ENCODE results near the gene OR6C68. TPM values are rescaled to one million over a fixed set of nuclear protein-coding genes. Genes with fewer than 3 reads are reported as not detected.
A peak's percentile ranks its signal among the peaks of the same experiment; 100 is the strongest.

Gene OR6C68
- total and polyA plus RNA-seq, 2 of the 8 experiments (the other 6 are each of a cell fraction or from before 2014, with no cell fraction given): not detected

DNA sequence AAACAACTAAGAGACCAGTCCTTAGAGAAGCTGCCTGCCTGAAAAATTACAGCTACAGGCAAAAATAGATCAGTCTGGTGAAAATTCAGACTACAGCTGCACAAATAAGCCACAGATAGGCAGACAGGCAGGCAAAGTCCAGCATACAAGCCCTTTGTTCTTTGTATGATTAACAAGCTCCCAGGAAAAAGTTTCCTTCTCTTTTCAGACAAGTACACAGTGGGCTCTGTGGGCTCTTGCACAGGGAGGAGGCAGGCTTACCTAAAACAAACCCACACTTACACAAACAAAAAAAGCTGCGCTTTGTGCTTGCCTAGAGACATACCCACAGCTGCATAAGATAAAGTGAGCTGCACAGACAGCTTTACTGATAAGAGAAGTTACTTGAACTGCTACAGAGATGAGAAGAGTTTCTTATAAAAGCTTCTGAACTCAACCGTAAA is 7.7 kb downstream of the OR6C68 start:
- no peak overlapping the region for H4K91ac ChIP-seq (replicated peaks; ENCODE audit: insufficient read length, low read length)
- H3K9me3 ChIP-seq (ENCODE audit: insufficient read depth in 2 of 2, low read depth in 1 of 2, low read length in 1 of 2): no peaks in the 10 kb centered on the region
- FAIRE-seq: no peak
- H2BK15ac ChIP-seq (ENCODE audit: low read length): no peak overlapping the region
- POLR2A ChIA-PET (ENCODE audit: partially characterized antibody): no interaction called here
- no peak overlapping the region for H4K8ac ChIP-seq (ENCODE audit: extremely low read depth, insufficient read depth, low read length)
- H3K79me1 ChIP-seq (ENCODE audit: low read depth, low read length): no peaks in the 10 kb centered on the region
- no peak overlapping the region for H3K18ac ChIP-seq (ENCODE audit: extremely low read depth, low read length)
- H3K27ac ChIP-seq (ENCODE audit: low read depth, low read length): no peak overlapping the region
- H4K20me1 ChIP-seq (replicated peaks in 1 of 2; ENCODE audit: control insufficient read depth in 1 of 2, insufficient read depth in 2 of 2, low read length in 2 of 2): no peaks in the 10 kb centered on the region
- no peak overlapping the region for H3K4me3 ChIP-seq (ENCODE audit: extremely low read depth in 1 of 4, insufficient read depth in 2 of 4, low read depth in 3 of 4, low read length in 4 of 4)
- H2BK5ac ChIP-seq (ENCODE audit: low read depth, low read length): no peak overlapping the region
- H3K79me2 ChIP-seq (ENCODE audit: control insufficient read depth in 1 of 2, insufficient read depth in 2 of 2, low read length in 2 of 2): no peaks in the 10 kb centered on the region
- H3K4me1 ChIP-seq (replicated peaks in 1 of 4; ENCODE audit: control insufficient read depth in 3 of 4, insufficient read depth in 4 of 4, low read length in 3 of 4): no peaks in the 10 kb centered on the region
- no peak overlapping the region for H3K14ac ChIP-seq (ENCODE audit: insufficient read length)
- no peak overlapping the region for H3K4ac ChIP-seq (replicated peaks; ENCODE audit: insufficient read length, low read depth, low read length)
- H2BK20ac ChIP-seq (ENCODE audit: low read length): no peak overlapping the region
- DNase-seq (ENCODE audit: low read depth in 1 of 2, low spot score in 2 of 2): no peak
- H3K4me2 ChIP-seq (ENCODE audit: insufficient read depth in 1 of 2, low read depth in 2 of 2, low read length in 2 of 2): no peak overlapping the region
- no peak overlapping the region for H4K5ac ChIP-seq (ENCODE audit: insufficient read length, low read depth, low read length)
- no peak overlapping the region for H3K23ac ChIP-seq (ENCODE audit: insufficient read length)
- no peak overlapping the region for H2BK120ac ChIP-seq (replicated peaks; ENCODE audit: low read depth, low read length)
- no peaks in the 10 kb centered on the region for H3K23me2 ChIP-seq (ENCODE audit: low read depth, low read length)
- no peak overlapping the region for H2AK5ac ChIP-seq (ENCODE audit: low read depth, low read length)
- H2BK12ac ChIP-seq (ENCODE audit: low read depth, low read length): no peak overlapping the region
- peak overlapping the region; percentile 59 for H2AFZ ChIP-seq (ENCODE audit: low read length)
- H3K56ac ChIP-seq (replicated peaks; ENCODE audit: insufficient read length, low read depth, low read length): no peak overlapping the region
- CTCF ChIA-PET (ENCODE audit: partially characterized antibody): interaction anchor here (0.6 to 1.7 kb wide), 6 partner anchors 8 to 280 kb away, joined by 3 to 4 read pairs (median 4); no protein-coding TSS in a partner anchor
- no peaks in the 10 kb centered on the region for H3K36me3 ChIP-seq (ENCODE audit: control insufficient read depth in 2 of 4, insufficient read depth in 4 of 4, low read length in 3 of 4)
- H3K27me3 ChIP-seq (replicated peaks in 1 of 4; ENCODE audit: control insufficient read depth in 3 of 4, extremely low read depth in 1 of 4, insufficient read depth in 3 of 4, low read length in 3 of 4): no peaks in the 10 kb centered on the region
- 88% methylated on average over 2 of the region's 2 CpGs; no CpG with 5 or more reads in 1 of the 2 experiments for WGBS, 2 experiments (ENCODE audit: extremely low coverage in 1 of 2, insufficient coverage in 1 of 2, insufficient read length in 1 of 2, insufficient replicate concordance in 2 of 2, low coverage in 1 of 2, low lambda C conversion rate in 2 of 2, missing lambda C conversion rate in 1 of 2)
- H3K9ac ChIP-seq (replicated peaks in 1 of 4; ENCODE audit: extremely low read depth in 1 of 4, low read depth in 3 of 4, low read length in 3 of 4): no peak overlapping the region
- TF ChIP-seq YY1 (IDR thresholded peaks at IDR 0.05; ENCODE audit: low read depth, low read length) (no peak), NANOG (IDR thresholded peaks at IDR 0.05; ENCODE audit: insufficient read depth, low read depth, low read length, poor library complexity, severe bottlenecking) (no peak)

Data from H1 (cell line).